AG04449 (cell line): ENCODE data around the gene NGRN.

ENCODE experiments used
- CTCF ChIA-PET: fragments of 350-600 bp; formaldehyde crosslinking; extraction: SDS; loops from one replicate; lab custom pipeline; 2021; ENCODE audit warnings: antibody characterized with exemption; lab: Yijun Ruan, JAX
- POLR2A ChIA-PET: fragments of 400-600, 350-600 bp; formaldehyde crosslinking; extraction: SDS; loops from one replicate; lab custom pipeline; 2020; ENCODE audit warnings: antibody characterized with exemption, inconsistent platforms; lab: Yijun Ruan, JAX
- DNase-seq: peaks from one replicate; pipeline ENCODE4 v3.0.0-alpha.2; 2010; ENCODE audit warnings: low read depth, low spot score
- H3K4me3 ChIP-seq: 2 replicates; pipeline ENCODE4 v1.5.1; 2011; ENCODE audit warnings: low read depth, mild to moderate bottlenecking, control low read depth, low read length
- TF ChIP-seq, protein P1 (sequence below): IDR thresholded peaks from one replicate; pipeline ENCODE4 v1.5.1; 2011; ENCODE audit warnings: mild to moderate bottlenecking, moderate library complexity, low read length, control low read depth, inconsistent platforms; ENCODE audit not compliant: insufficient read depth; ENCODE audit errors: missing control alignments

Gene NGRN

DNA sequence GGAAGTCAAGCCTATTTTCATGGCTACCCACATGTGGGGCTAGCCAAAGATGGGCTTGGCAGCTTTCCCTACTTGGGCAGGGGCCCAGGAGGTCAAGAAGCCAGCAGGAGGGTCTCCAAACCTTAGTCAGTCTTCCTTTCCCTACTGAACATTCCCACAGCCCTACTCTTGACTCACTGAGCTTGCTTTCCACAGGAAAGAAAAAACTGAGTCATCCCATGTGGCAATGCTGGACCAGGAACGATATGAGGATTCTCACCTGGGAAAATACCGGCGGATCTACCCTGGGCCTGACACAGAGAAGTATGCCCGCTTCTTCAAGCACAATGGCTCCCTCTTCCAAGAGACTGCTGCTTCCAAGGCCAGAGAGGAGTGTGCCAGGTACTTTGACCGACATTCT is 3.7 kb upstream of the NGRN start:
- ChIA-PET POLR2A (no interaction called here), CTCF (interaction anchor here (1.0 to 1.2 kb wide), 2 partner anchors 13 to 673 kb away, joined by 3 read pairs; partner anchors contain the start of gene TTLL13)
- TF ChIP-seq, protein P1, sequence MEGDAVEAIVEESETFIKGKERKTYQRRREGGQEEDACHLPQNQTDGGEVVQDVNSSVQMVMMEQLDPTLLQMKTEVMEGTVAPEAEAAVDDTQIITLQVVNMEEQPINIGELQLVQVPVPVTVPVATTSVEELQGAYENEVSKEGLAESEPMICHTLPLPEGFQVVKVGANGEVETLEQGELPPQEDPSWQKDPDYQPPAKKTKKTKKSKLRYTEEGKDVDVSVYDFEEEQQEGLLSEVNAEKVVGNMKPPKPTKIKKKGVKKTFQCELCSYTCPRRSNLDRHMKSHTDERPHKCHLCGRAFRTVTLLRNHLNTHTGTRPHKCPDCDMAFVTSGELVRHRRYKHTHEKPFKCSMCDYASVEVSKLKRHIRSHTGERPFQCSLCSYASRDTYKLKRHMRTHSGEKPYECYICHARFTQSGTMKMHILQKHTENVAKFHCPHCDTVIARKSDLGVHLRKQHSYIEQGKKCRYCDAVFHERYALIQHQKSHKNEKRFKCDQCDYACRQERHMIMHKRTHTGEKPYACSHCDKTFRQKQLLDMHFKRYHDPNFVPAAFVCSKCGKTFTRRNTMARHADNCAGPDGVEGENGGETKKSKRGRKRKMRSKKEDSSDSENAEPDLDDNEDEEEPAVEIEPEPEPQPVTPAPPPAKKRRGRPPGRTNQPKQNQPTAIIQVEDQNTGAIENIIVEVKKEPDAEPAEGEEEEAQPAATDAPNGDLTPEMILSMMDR: no peak
- H3K4me3 ChIP-seq: no peak overlapping the region
- DNase-seq: no peak

DNA sequence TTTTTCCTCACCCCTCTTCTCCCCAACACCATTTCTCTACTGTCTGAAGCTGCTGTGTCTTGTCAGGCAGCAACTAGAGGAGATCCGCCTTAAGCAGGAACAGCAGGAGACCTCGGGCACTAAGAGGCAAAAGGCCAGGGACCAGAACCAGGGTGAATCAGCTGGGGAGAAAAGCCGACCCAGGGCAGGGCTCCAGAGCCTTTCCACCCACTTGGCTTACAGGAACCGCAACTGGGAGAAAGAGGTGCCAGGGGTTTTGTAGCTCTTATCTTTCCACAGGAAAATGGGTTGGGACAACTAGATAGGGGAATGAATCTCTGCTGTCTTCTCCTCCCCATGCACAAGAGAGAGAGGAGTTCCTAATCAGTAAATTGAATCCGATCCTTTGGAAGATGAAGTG is 3.0 kb upstream of the NGRN start:
- TF ChIP-seq, protein P1: no peak
- no peak overlapping the region for H3K4me3 ChIP-seq
- ChIA-PET POLR2A (no interaction called here), CTCF (interaction anchor here (1.0 to 1.2 kb wide), 2 partner anchors 13 to 672 kb away, joined by 3 read pairs; partner anchors contain the start of gene TTLL13)
- DNase-seq: no peak

DNA sequence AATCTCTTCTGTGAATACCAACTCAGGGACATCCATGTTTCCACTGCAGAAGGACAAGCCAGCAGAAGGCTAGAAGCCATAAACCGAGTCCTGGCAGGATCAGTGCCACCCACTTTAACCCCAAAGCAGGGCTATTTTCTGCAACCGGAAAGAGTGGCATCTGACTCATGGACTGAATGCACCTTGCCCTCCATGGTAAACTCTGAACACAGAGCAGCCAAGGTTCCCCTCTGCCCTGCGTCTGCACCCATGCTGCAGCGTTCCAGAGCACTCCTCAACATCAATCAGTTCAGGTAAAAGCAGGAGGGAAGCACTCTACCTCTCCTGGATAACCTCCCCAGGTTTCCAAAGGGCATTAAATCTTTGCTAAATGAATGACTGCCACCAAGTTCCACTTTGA is 801 bp upstream of the NGRN start:
- DNase-seq: no peak
- ChIA-PET POLR2A (no interaction called here), CTCF (no interaction called here)
- H3K4me3 ChIP-seq: peak overlapping the region; percentile 85
- TF ChIP-seq, protein P1: no peak

DNA sequence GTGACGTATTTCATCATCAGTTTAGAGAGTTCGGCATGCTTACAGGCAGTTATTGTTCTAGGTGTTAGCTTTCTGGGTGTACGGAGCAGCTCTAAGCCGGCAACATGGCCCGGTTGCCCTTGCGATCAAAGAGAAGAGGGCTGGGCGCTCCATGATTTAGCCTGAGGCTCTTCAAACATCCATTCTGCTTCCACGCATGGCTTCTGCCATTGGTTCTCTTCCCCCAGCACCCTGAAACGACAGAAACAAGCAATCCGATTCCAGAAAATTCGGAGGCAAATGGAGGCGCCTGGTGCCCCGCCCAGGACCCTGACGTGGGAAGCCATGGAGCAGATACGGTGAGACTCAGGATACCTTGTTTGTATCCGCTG is 574 bp downstream of the NGRN start:
- POLR2A ChIA-PET: no interaction called here
- DNase-seq: no peak
- CTCF ChIA-PET: interaction anchor here (1.1 to 1.5 kb wide), 2 partner anchors 17 to 27 kb away, joined by 3 to 6 read pairs; partner anchors contain the start of gene TTLL13
- TF ChIP-seq, protein P1: no peak
- peak overlapping the region; percentile 85 for H3K4me3 ChIP-seq

DNA sequence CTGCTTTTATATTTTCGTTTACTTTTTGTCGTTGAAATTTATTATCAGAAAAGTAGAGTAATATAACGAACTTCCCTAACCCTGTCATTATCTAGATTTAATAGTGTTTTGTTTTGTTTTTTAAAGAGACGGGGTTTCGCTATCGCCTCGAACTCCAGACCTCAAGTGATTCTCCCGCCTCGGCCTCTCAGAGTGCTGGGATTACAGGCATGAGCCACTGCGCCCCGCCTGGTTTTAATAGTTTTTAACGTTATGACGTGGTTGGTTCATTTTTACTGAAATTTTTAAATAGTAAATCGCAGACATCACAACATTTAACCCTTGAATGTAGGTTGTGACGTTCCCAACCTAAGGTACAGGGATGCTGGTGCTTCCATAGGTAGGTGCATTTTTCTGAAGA is 1.0 kb downstream of the NGRN start:
- TF ChIP-seq, protein P1: no peak
- ChIA-PET POLR2A (no interaction called here), CTCF (interaction anchor here (1.1 to 1.5 kb wide), 2 partner anchors 17 to 27 kb away, joined by 3 to 6 read pairs; partner anchors contain the start of gene TTLL13)
- no peak for DNase-seq
- H3K4me3 ChIP-seq: peak overlapping the region; percentile 85

DNA sequence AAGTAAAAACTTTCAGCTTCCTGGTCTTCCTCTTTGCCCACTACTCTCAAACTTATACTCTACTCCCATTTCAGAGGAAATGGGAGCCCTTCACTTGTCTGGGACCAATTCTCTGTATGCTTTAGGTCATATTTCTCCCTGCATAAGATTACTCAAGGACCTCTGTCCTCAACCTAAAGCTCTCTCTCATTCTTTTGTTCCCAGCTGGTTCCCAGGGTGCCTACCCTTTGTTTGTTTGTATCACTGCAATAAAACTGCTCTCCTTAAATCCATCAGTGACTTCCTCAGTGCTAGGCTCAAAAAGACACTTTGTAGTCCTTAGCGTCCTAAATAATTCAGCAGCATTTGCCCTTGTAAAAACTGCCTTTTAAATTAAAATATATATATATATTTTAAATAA is 2.9 kb downstream of the NGRN start:
- ChIA-PET POLR2A (interaction anchor here (0.6 kb wide), 1 partner anchor 1181 kb away, joined by 3 read pairs; no protein-coding TSS in a partner anchor), CTCF (interaction anchor here (0.7 to 1.8 kb wide), 6 partner anchors 14 to 67 kb away, joined by 3 to 7 read pairs (median 4); partner anchors contain the start of gene SEMA4B)

More for the DNA sequence above, 2.9 kb downstream of the NGRN start:
- TF ChIP-seq, protein P1: no peak
- DNase-seq: no peak
- no peak overlapping the region for H3K4me3 ChIP-seq
